Cardiac muscle cell (in vitro differentiated cells and primary cell): ENCODE results near the gene PHACTR2. TPM values are rescaled to one million over a fixed set of nuclear protein-coding genes. Genes with fewer than 3 reads are reported as not detected.
"Not testable (repeated sequence)": the region's sequence is repeated elsewhere in the genome, so short reads cannot be mapped to it uniquely, and the experiment has no call there.

Source experiments
- DNase-seq, 2 donors: peaks; one replicate each; pipeline versions ENCODE4 v3.0.0 to v3.0.0-alpha.2; 2010 to 2017; ENCODE audit warnings: low read depth in 1 of 2, low spot score in 1 of 2
- H3K27ac ChIP-seq: fragments of 200-600 bp; sonication (generic); 2 replicates; pipeline ENCODE4 v1.5.1; 2016
- H3K27me3 ChIP-seq: fragments of 200-600 bp; sonication (generic); 2 replicates; pipeline ENCODE4 v1.6.0; 2016; ENCODE audit warnings: control low read depth
- H3K36me3 ChIP-seq: fragments of 200-600 bp; sonication (generic); 2 replicates; pipeline ENCODE4 v1.5.1; 2016; ENCODE audit warnings: control low read depth
- H3K4me1 ChIP-seq: fragments of 200-600 bp; sonication (generic); 2 replicates; pipeline ENCODE4 v1.8.1; 2017; ENCODE audit warnings: low read depth, mild to moderate bottlenecking, mixed run types
- H3K4me3 ChIP-seq: fragments of 200-600 bp; sonication (generic); 2 replicates; pipeline ENCODE4 v1.5.1; 2016; ENCODE audit warnings: mild to moderate bottlenecking
- H3K9me3 ChIP-seq: fragments of 200-600 bp; sonication (generic); 2 replicates; pipeline ENCODE4 v1.5.1; 2017; ENCODE audit warnings: low read depth, mild to moderate bottlenecking, control low read depth
- polyA plus RNA-seq: library from polyadenylated mRNA; unstranded; fragments of >200 nt; fragmentation: Nextera tagmentation; extraction: Ambion mirVana; gene quantifications from 2 replicates; pipeline ENCODE4 v1.2.1, GENCODE V29; 2016
- total RNA-seq: library from RNA; depleted of rRNA; stranded (reverse); fragments of >200 nt; gene quantifications from 2 replicates; pipeline ENCODE4 v1.2.3, GENCODE V29; 2016
- TF ChIP-seq, protein P1 (sequence below): IDR thresholded peaks from 2 replicates; pipeline ENCODE4 v1.5.1; 2012; ENCODE audit warnings: low read depth, mild to moderate bottlenecking, low read length

The PHACTR2 gene
- total and polyA plus RNA-seq, 2 experiments from 2014 or later = 47.3 to 52.3 TPM

DNA sequence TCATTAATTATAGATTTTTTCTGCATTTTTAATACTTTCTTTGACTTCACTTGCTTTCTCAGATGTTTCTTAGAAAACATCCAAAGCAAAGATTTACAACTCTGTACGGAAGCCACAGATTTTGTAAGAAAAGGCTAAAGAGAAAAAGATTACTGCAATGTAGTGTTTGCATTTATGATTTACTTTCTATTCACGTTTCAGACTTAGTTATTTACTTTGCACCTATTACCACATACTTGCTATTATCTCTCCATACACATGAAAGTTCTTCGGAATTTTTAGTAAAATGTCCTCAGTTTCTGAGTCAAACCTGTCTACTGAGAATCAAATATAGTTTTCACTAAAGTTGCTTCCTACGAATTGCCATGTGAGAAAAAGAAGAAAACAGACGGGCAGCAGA, 22.2 kb upstream of the PHACTR2 start:
- Histone ChIP-seq H3K4me3 (no peak overlapping the region), H3K36me3 (no peaks in the 10 kb centered on the region), H3K27ac (no peak overlapping the region), H3K9me3 (no peaks in the 10 kb centered on the region), H3K27me3 (no peaks in the 10 kb centered on the region), H3K4me1 (peaks cover 6% of the 10 kb centered on the region)
- TF ChIP-seq, protein P1, sequence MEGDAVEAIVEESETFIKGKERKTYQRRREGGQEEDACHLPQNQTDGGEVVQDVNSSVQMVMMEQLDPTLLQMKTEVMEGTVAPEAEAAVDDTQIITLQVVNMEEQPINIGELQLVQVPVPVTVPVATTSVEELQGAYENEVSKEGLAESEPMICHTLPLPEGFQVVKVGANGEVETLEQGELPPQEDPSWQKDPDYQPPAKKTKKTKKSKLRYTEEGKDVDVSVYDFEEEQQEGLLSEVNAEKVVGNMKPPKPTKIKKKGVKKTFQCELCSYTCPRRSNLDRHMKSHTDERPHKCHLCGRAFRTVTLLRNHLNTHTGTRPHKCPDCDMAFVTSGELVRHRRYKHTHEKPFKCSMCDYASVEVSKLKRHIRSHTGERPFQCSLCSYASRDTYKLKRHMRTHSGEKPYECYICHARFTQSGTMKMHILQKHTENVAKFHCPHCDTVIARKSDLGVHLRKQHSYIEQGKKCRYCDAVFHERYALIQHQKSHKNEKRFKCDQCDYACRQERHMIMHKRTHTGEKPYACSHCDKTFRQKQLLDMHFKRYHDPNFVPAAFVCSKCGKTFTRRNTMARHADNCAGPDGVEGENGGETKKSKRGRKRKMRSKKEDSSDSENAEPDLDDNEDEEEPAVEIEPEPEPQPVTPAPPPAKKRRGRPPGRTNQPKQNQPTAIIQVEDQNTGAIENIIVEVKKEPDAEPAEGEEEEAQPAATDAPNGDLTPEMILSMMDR = no peak
- no peak for DNase-seq

DNA sequence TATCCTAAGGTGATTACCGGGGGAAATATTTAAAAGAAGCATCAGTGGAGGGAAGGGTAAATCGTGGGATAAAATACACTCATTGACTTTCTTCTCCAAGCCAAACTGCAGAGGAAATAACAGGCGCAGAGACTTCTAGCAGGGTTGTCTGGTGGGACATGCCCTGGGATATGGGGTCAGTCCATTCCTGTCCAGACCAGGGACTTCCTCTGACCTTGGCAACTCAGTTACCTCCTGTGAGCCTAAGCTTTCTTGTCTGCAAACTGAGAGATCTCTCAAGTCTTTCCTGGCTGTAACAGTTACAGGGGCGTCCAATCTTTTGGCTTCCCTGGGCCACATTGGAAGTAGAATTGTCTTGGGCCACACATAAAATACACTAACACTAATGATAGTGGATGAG, 21.7 kb upstream of the PHACTR2 start:
- DNase-seq = no peak
- Histone ChIP-seq H3K4me1 (peaks cover 6% of the 10 kb centered on the region), H3K27ac (no peak overlapping the region), H3K4me3 (no peak overlapping the region), H3K9me3 (no peaks in the 10 kb centered on the region), H3K36me3 (no peaks in the 10 kb centered on the region), H3K27me3 (no peaks in the 10 kb centered on the region)
- TF ChIP-seq, protein P1 = no peak

DNA sequence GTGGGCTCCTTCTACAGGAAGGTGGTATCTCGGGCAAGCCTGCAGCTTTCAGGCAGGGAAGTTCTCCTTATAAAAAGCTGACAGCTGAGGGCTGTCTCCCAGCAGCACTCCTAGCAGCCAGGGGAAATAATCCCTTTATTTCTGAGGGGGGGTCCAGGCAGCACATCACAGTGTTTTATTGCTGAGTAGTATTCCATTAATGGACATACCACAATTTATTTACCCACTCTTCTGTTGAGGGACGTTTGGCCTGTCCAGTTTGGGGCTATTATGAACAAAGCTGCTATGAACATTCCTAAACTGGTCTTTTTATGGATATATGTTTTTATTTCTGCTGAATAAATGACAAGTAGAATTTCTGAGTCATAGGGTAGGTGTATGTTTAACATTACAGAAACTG, 20.0 kb upstream of the PHACTR2 start:
- Histone ChIP-seq H3K36me3 (no peaks in the 10 kb centered on the region), H3K4me3 (no peak overlapping the region), H3K27ac (no peak overlapping the region), H3K27me3 (no peaks in the 10 kb centered on the region), H3K9me3 (no peaks in the 10 kb centered on the region), H3K4me1 (peaks cover 6% of the 10 kb centered on the region)
- no peak for DNase-seq
- TF ChIP-seq, protein P1 = no peak

DNA sequence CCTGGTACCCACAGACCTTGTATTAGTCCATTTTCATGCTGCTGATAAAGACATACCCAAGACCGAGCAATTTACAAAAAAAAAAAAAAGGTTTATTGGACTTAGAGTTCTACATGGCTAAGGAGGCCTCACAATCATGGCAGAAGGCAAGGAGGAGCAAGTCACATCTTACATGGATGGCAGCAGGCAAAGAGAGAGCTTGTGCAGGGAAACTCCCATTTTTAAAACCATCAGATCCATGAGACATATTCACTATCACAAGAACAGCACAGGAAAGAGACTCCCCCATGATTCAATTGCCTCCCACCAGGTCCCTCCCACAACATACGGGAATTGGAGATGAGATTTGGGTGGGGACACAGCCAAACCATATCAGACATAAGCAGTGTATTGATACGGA, 17.6 kb upstream of the PHACTR2 start:
- not testable (repeated sequence) for DNase-seq, H3K4me3 ChIP-seq, H3K27ac ChIP-seq, H3K36me3 ChIP-seq, H3K9me3 ChIP-seq, H3K27me3 ChIP-seq, H3K4me1 ChIP-seq

DNA sequence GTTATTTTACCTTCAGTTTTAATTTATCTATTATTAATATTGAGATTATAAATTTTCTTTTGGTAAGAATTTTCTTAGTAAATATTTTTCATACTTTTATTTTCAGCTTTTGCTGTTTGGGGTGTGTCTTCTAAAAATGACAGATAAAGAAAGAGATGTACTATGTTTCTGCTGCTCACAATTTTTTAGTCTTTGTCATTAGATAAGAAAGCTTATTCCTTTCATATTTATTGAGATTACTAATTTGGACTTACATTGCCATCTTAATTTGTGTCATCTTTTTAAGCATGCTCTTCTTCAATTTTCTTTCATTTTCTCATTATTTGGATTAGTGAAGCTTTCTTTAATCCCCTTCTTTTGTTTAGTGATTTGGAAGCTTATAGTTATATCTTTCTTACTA, 13.6 kb upstream of the PHACTR2 start:
- TF ChIP-seq, protein P1 = no peak
- no peak overlapping the region for H3K27ac ChIP-seq
- H3K9me3 ChIP-seq = no peaks in the 10 kb centered on the region
- H3K4me1 ChIP-seq = no peaks in the 10 kb centered on the region
- H3K36me3 ChIP-seq = no peaks in the 10 kb centered on the region
- no peaks in the 10 kb centered on the region for H3K27me3 ChIP-seq
- DNase-seq = no peak
- H3K4me3 ChIP-seq = no peak overlapping the region

DNA sequence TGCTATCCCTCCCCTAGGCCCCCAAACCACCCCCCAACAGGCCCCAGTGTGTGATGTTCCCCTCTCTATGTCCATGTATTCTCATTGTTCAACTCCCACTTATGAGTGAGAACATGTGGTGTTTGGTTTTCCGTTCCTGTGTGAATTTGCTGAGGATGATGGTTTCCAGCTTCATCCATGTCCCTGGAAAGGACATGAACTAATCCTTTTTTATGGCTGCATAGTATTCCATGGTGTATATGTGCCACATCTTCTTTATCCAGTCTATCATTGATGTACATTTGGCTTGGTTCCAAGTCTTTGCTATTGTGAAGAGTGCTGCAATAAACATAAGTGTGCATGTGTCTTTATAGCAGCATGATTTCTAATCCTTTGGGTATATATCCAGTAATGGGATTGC, 11.8 kb upstream of the PHACTR2 start:
- not testable (repeated sequence) for H3K36me3 ChIP-seq, H3K4me1 ChIP-seq, DNase-seq, H3K27ac ChIP-seq, H3K9me3 ChIP-seq, H3K27me3 ChIP-seq, H3K4me3 ChIP-seq

DNA sequence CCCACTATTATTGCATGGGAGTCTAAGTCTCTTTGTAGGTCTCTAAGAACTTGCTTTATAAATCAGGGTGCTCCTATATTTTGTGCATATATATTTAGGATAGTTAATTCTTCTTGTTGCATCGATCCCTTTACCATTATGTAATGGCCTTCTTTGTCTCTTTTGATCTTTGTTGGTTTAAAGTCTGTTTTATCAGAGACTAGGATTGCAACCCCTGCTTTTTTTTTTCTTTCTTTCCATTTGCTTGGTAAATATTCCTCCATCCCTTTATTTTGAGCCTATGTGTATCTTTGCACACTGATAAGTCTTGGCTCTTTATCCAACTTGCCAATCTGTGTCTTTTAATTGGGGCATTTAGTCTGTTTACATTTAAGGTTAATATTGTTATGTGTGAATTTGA, 8.3 kb upstream of the PHACTR2 start:
- not testable (repeated sequence) for H3K27me3 ChIP-seq, H3K27ac ChIP-seq, DNase-seq, H3K4me3 ChIP-seq, H3K4me1 ChIP-seq, H3K36me3 ChIP-seq, H3K9me3 ChIP-seq
